ENCODE data around the gene CELSR2. TPM values are rescaled to one million over a fixed set of nuclear protein-coding genes. Genes with fewer than 3 reads are reported as not detected.

The CELSR2 gene
- total RNA-seq, 2 experiments from 2014 or later: 6.9 to 12.5 TPM

DNA sequence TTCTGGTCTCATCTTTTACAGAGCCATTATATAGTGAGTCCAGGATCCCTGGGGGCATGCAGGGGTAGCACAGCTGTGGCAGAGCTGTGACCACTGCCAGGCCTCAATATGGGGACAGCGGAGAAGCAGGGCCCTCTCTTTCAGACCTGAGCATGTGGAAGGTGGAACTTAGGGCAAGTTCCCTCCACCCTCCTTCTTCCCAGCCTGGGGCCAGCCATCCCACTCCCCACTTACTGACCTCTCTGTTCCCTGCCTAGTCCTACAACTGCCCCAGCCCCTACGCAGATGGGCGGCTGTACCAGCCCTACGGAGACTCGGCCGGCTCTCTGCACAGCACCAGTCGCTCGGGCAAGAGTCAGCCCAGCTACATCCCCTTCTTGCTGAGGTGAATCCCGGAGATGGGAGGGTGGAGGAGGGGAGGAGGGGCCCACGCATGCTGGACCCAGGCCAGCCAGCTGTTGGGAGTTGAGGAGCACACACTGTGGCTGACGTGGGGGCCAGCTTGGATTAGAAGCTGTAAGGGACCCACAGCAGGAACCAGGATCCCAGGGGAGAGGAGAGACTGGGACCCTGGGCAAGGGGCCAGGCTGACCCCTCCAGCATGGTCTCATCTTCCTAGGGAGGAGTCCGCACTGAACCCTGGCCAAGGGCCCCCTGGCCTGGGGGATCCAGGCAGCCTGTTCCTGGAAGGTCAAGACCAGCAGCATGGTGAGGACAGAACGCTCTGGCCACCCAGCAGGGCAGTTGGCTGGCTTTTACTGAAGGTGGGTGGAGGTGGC, 22.9 kb downstream of the CELSR2 start:
- Histone ChIP-seq H3K9me2 (ENCODE audit: insufficient read depth, low read length) (no peaks in the 10 kb centered on the region), H3K4me1 (ENCODE audit: insufficient read depth, low read length, poor library complexity, severe bottlenecking) (peaks cover 2% of the 10 kb centered on the region), H4K20me1 (ENCODE audit: insufficient read depth, low read length) (no peaks in the 10 kb centered on the region), H3K79me2 (ENCODE audit: insufficient read depth, low read depth, low read length) (no peaks in the 10 kb centered on the region), H3K9me3 (ENCODE audit: low read length) (no peaks in the 10 kb centered on the region), H3K27ac (ENCODE audit: low read depth, low read length, poor library complexity, severe bottlenecking) (no peak overlapping the region), H3K4me3 (ENCODE audit: low read depth, low read length, poor library complexity, severe bottlenecking) (no peak overlapping the region), H2AFZ (ENCODE audit: low read length) (no peak overlapping the region), H3K36me3 (ENCODE audit: insufficient read depth, low read length) (no peaks in the 10 kb centered on the region), H3K4me2 (ENCODE audit: low read length) (no peak overlapping the region)
- intact Hi-C loops (cut with micrococcal nuclease; ENCODE audit: unreplicated experiment): no loop called here
- no peak for TF ChIP-seq EZH2phosphoT487 (IDR thresholded peaks at IDR 0.05; ENCODE audit: borderline replicate concordance, low read depth, low read length)
- TF ChIP-seq, protein P1, sequence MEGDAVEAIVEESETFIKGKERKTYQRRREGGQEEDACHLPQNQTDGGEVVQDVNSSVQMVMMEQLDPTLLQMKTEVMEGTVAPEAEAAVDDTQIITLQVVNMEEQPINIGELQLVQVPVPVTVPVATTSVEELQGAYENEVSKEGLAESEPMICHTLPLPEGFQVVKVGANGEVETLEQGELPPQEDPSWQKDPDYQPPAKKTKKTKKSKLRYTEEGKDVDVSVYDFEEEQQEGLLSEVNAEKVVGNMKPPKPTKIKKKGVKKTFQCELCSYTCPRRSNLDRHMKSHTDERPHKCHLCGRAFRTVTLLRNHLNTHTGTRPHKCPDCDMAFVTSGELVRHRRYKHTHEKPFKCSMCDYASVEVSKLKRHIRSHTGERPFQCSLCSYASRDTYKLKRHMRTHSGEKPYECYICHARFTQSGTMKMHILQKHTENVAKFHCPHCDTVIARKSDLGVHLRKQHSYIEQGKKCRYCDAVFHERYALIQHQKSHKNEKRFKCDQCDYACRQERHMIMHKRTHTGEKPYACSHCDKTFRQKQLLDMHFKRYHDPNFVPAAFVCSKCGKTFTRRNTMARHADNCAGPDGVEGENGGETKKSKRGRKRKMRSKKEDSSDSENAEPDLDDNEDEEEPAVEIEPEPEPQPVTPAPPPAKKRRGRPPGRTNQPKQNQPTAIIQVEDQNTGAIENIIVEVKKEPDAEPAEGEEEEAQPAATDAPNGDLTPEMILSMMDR (conservative IDR thresholded peaks at IDR 0.05; ENCODE audit: low read length): no peak
- no peak for DNase-seq (ENCODE audit: low spot score)
- no TSS peak for BruUV-seq (replicated peaks)
- ChIA-PET POLR2A (no interaction called here), CTCF (ENCODE audit: unreplicated experiment) (interaction anchor here (0.6 kb wide), 1 partner anchor 10 kb away, joined by 3 read pairs; no protein-coding TSS in a partner anchor)

DNA sequence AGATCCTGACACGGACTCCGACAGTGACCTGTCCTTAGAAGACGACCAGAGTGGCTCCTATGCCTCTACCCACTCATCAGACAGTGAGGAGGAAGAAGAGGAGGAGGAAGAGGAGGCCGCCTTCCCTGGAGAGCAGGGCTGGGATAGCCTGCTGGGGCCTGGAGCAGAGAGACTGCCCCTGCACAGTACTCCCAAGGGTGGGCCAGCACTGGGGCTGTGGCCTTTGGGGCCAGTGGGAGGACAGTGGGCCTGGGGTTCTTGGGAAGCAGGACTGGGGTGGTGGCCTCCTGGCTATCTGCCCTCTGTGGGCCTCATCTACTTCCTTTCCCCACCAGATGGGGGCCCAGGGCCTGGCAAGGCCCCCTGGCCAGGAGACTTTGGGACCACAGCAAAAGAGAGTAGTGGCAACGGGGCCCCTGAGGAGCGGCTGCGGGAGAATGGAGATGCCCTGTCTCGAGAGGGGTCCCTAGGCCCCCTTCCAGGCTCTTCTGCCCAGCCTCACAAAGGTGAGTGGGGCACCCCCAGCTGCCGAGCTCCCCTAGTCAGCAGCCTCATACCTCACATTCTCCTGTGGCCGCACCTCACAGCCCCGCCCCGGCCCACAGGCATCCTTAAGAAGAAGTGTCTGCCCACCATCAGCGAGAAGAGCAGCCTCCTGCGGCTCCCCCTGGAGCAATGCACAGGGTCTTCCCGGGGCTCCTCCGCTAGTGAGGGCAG, 23.6 kb downstream of the CELSR2 start:
- no peak overlapping the region for H2AFZ ChIP-seq (ENCODE audit: low read length)
- no peaks in the 10 kb centered on the region for H3K9me3 ChIP-seq (ENCODE audit: low read length)
- no TSS peak for BruUV-seq (replicated peaks)
- H3K9me2 ChIP-seq (ENCODE audit: insufficient read depth, low read length): no peaks in the 10 kb centered on the region
- H4K20me1 ChIP-seq (ENCODE audit: insufficient read depth, low read length): no peaks in the 10 kb centered on the region
- TF ChIP-seq EZH2phosphoT487 (IDR thresholded peaks at IDR 0.05; ENCODE audit: borderline replicate concordance, low read depth, low read length): no peak
- TF ChIP-seq, protein P1 (conservative IDR thresholded peaks at IDR 0.05; ENCODE audit: low read length): no peak
- 0 out of 2 replicates have a peak, but pooled peaks cover 2% of the 10 kb centered on the region for H3K36me3 ChIP-seq (ENCODE audit: insufficient read depth, low read length)
- no peak overlapping the region for H3K4me2 ChIP-seq (ENCODE audit: low read length)
- H3K4me3 ChIP-seq (ENCODE audit: low read depth, low read length, poor library complexity, severe bottlenecking): no peak overlapping the region
- no peak for DNase-seq (ENCODE audit: low spot score)
- ChIA-PET CTCF (ENCODE audit: unreplicated experiment) (no interaction called here), POLR2A (interaction anchor here (0.6 kb wide), 1 partner anchor 221 kb away, joined by 4 read pairs; no protein-coding TSS in a partner anchor)
- no peak overlapping the region for H3K27ac ChIP-seq (ENCODE audit: low read depth, low read length, poor library complexity, severe bottlenecking)
- intact Hi-C loops (cut with micrococcal nuclease; ENCODE audit: unreplicated experiment): no loop called here
- H3K4me1 ChIP-seq (ENCODE audit: insufficient read depth, low read length, poor library complexity, severe bottlenecking): peaks cover 4% of the 10 kb centered on the region
- H3K79me2 ChIP-seq (ENCODE audit: insufficient read depth, low read depth, low read length): no peaks in the 10 kb centered on the region

Data from OCI-LY7 (cell line).